Astrocyte (in vitro differentiated cells and primary cell): ENCODE measurements around the gene PRICKLE1.

ENCODE experiments used
- EZH2 ChIP-seq: IDR thresholded peaks from 2 replicates; pipeline ENCODE4 v1.6.1; 2012; ENCODE audit warnings: mild to moderate bottlenecking, low read length, inconsistent platforms; ENCODE audit not compliant: insufficient read depth
- TF ChIP-seq, protein P1 (sequence below): IDR thresholded peaks from 2 replicates; pipeline ENCODE4 v1.5.1; 2011; ENCODE audit warnings: low read depth, mild to moderate bottlenecking, inconsistent platforms, low read length, moderate library complexity; ENCODE audit not compliant: insufficient read depth

DNA sequence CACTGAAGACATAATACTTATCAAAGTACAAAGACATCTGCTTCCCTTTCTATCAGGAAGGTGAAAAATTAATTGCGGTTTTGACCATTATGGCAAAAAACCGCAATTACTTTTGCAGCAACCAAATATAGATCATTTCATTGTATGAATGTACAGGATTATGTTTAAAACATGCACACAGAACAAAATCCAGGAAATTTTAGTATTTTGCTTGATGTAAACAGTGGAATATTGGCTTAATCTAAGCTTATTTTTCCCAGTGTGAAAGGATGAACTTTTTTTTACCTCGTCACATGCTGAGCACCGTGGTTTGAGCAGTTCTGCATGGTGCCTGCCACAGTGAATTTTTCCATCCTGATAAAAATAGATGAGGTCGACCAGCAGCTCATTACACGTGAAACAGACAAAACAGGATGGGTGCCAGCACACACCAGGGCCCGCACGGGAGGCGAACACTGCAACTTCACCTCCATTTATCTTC is 121.2 kb downstream of the PRICKLE1 start:
- TF ChIP-seq, protein P1, sequence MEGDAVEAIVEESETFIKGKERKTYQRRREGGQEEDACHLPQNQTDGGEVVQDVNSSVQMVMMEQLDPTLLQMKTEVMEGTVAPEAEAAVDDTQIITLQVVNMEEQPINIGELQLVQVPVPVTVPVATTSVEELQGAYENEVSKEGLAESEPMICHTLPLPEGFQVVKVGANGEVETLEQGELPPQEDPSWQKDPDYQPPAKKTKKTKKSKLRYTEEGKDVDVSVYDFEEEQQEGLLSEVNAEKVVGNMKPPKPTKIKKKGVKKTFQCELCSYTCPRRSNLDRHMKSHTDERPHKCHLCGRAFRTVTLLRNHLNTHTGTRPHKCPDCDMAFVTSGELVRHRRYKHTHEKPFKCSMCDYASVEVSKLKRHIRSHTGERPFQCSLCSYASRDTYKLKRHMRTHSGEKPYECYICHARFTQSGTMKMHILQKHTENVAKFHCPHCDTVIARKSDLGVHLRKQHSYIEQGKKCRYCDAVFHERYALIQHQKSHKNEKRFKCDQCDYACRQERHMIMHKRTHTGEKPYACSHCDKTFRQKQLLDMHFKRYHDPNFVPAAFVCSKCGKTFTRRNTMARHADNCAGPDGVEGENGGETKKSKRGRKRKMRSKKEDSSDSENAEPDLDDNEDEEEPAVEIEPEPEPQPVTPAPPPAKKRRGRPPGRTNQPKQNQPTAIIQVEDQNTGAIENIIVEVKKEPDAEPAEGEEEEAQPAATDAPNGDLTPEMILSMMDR, result no peak
- TF ChIP-seq EZH2, result no peak
